GM23338 (cell line): Measurements from ENCODE around the gene DLG2. TPM values are rescaled to one million over a fixed set of nuclear protein-coding genes. Genes with fewer than 3 reads are reported as not detected.

Experiments used
- ATAC-seq: fragments of 200-7000 bp; cut with Tn5 transposase; 3 replicates; pipeline ENCODE4 v1.9.1; 2020
- DNase-seq: peaks from one replicate; pipeline ENCODE4 v3.0.0-alpha.2; 2015; ENCODE audit warnings: low spot score
- H2AFZ ChIP-seq: fragments of 200-600 bp; sonication (generic); 2 replicates; pipeline ENCODE4 v1.8.0; 2016; ENCODE audit warnings: antibody characterized with exemption, mild to moderate bottlenecking, moderate library complexity
- H3F3A ChIP-seq: fragments of 200-600 bp; sonication (generic); replicated peaks from 2 replicates; pipeline ENCODE4 v1.8.0; 2017; ENCODE audit warnings: antibody characterized with exemption, mixed run types, low read depth
- H3K27ac ChIP-seq: fragments of 200-600 bp; sonication (generic); 2 replicates; pipeline ENCODE4 v1.6.1; 2016; ENCODE audit warnings: low read depth
- H3K27me3 ChIP-seq: fragments of 200-600 bp; sonication (generic); 2 replicates; pipeline ENCODE4 v1.8.0; 2016; ENCODE audit warnings: mild to moderate bottlenecking, mixed run types, moderate library complexity; ENCODE audit not compliant: insufficient read depth
- H3K36me3 ChIP-seq: fragments of 200-600 bp; sonication (generic); 2 replicates; pipeline ENCODE4 v1.8.0; 2016; ENCODE audit warnings: mild to moderate bottlenecking; ENCODE audit not compliant: insufficient read depth
- H3K4me1 ChIP-seq: fragments of 200-600 bp; sonication (generic); 2 replicates; pipeline ENCODE4 v1.8.0; 2016; ENCODE audit warnings: mild to moderate bottlenecking, moderate library complexity; ENCODE audit not compliant: insufficient read depth
- H3K4me2 ChIP-seq: fragments of 200-600 bp; sonication (generic); 2 replicates; pipeline ENCODE4 v1.7.1; 2017; ENCODE audit warnings: mixed run types
- H3K4me3 ChIP-seq: fragments of 200-600 bp; sonication (generic); 2 replicates; pipeline ENCODE4 v1.6.1; 2016; ENCODE audit warnings: mixed run types
- H3K79me2 ChIP-seq: fragments of 200-600 bp; sonication (generic); replicated peaks from 2 replicates; pipeline ENCODE4 v1.8.0; 2017; ENCODE audit warnings: mild to moderate bottlenecking; ENCODE audit not compliant: insufficient read depth
- H3K9me2 ChIP-seq: fragments of 200-600 bp; sonication (generic); 2 replicates; pipeline ENCODE4 v1.8.0; 2017; ENCODE audit not compliant: insufficient read depth
- H4K20me1 ChIP-seq: fragments of 200-600 bp; sonication (generic); replicated peaks from 2 replicates; pipeline ENCODE4 v1.8.0; 2017; ENCODE audit warnings: mild to moderate bottlenecking; ENCODE audit not compliant: insufficient read depth
- H3K27ac Mint-ChIP-seq: 2 replicates; pipeline ENCODE4 v1.8.0; 2020; ENCODE audit warnings: inconsistent platforms, mild to moderate bottlenecking, moderate library complexity, mixed read lengths
- H3K27me3 Mint-ChIP-seq: 3 replicates; pipeline ENCODE4 v1.8.0; 2022; ENCODE audit warnings: low read depth, mild to moderate bottlenecking, moderate library complexity, mixed read lengths, inconsistent platforms; ENCODE audit not compliant: insufficient read depth, poor library complexity
- H3K36me3 Mint-ChIP-seq: 3 replicates; pipeline ENCODE4 v1.8.0; 2021; ENCODE audit warnings: low read depth, mild to moderate bottlenecking, inconsistent platforms, moderate library complexity, mixed read lengths
- H3K4me1 Mint-ChIP-seq: 3 replicates; pipeline ENCODE4 v1.8.0; 2020; ENCODE audit warnings: mild to moderate bottlenecking, inconsistent platforms, mixed read lengths
- H3K4me3 Mint-ChIP-seq: 3 replicates; pipeline ENCODE4 v1.8.0; 2021; ENCODE audit warnings: moderate library complexity, mild to moderate bottlenecking, inconsistent platforms, mixed read lengths
- H3K9me3 Mint-ChIP-seq: 3 replicates; pipeline ENCODE4 v1.8.0; 2020; ENCODE audit warnings: moderate library complexity, mild to moderate bottlenecking, inconsistent platforms, mixed read lengths
- CREB1 ChIP-seq: fragments of 250-450 bp; sonication (Bioruptor Pico); IDR thresholded peaks from 2 replicates; pipeline ENCODE4 v1.5.0; 2020; ENCODE audit warnings: low read depth, mild to moderate bottlenecking, moderate library complexity
- EZH2 ChIP-seq: fragments of 200-600 bp; sonication (generic); IDR thresholded peaks from one replicate; pipeline ENCODE4 v1.8.0; 2017; ENCODE audit warnings: antibody characterized with exemption, mild to moderate bottlenecking, low read depth; ENCODE audit not compliant: unreplicated experiment
- EZH2phosphoT487 ChIP-seq: fragments of 200-600 bp; sonication (generic); IDR thresholded peaks from one replicate; pipeline ENCODE4 v1.8.1; 2018; ENCODE audit warnings: antibody characterized with exemption; ENCODE audit not compliant: unreplicated experiment
- JUNB ChIP-seq: IDR thresholded peaks from one replicate; pipeline ENCODE4 v1.6.1; 2016; ENCODE audit warnings: antibody characterized with exemption; ENCODE audit not compliant: unreplicated experiment
- NANOG ChIP-seq: IDR thresholded peaks from 2 replicates; pipeline ENCODE4 v1.6.1; 2016; ENCODE audit warnings: antibody characterized with exemption, borderline replicate concordance
- POLR2AphosphoS5 ChIP-seq: IDR thresholded peaks from 2 replicates; pipeline ENCODE4 v1.6.1; 2016; ENCODE audit warnings: antibody characterized with exemption, low read depth
- STAT1 ChIP-seq: IDR thresholded peaks from one replicate; pipeline ENCODE4 v1.6.1; 2016; ENCODE audit warnings: antibody characterized with exemption; ENCODE audit not compliant: unreplicated experiment
- ZNF114 ChIP-seq: fragments of 250-450 bp; sonication (Bioruptor Pico); IDR thresholded peaks from 2 replicates; pipeline ENCODE4 v1.5.0; 2020; ENCODE audit warnings: mild to moderate bottlenecking, moderate library complexity
- ZNF331 ChIP-seq: fragments of 250-450 bp; sonication (Bioruptor Pico); IDR thresholded peaks from 2 replicates; pipeline ENCODE4 v1.5.0; 2020; ENCODE audit warnings: low read depth, mild to moderate bottlenecking, moderate library complexity
- polyA plus RNA-seq: library from polyadenylated mRNA; unstranded; fragments of >200 nt; fragmentation: Nextera tagmentation; extraction: Ambion mirVana; gene quantifications from 2 replicates; pipeline ENCODE4 v1.2.1, GENCODE V29; 2016
- total RNA-seq: library from RNA; depleted of rRNA; stranded (reverse); fragments of >200 nt; shearing (Covaris generic); gene quantifications from 2 replicates; pipeline ENCODE4 v1.2.3, GENCODE V29; 2014
- TF ChIP-seq, protein P1 (sequence below): IDR thresholded peaks from 2 replicates; pipeline ENCODE4 v1.6.1; 2016; ENCODE audit warnings: antibody characterized with exemption
- TF ChIP-seq, protein P2 (sequence below): IDR thresholded peaks from one replicate; pipeline ENCODE4 v1.6.1; 2018; ENCODE audit warnings: antibody characterized with exemption; ENCODE audit not compliant: unreplicated experiment
- TF ChIP-seq, protein P3 (sequence below): fragments of 250-450 bp; sonication (Bioruptor Pico); IDR thresholded peaks from 2 replicates; pipeline ENCODE4 v1.5.0; 2020; ENCODE audit warnings: mild to moderate bottlenecking, moderate library complexity
- TF ChIP-seq, protein P4 (sequence below), 2 experiments: fragments of 200-600 bp in 1 of 2; sonication (generic) in 1 of 2; conservative IDR thresholded peaks; 2 replicates each; pipeline versions ENCODE4 v1.5.1 to v1.6.1; 2016 to 2017; ENCODE audit warnings: antibody characterized with exemption in 2 of 2, low read depth in 2 of 2, mild to moderate bottlenecking in 2 of 2, moderate library complexity in 1 of 2

Gene DLG2
- total and polyA plus RNA-seq, 2 experiments from 2014 or later, result 19.8 to 21.5 TPM

DNA sequence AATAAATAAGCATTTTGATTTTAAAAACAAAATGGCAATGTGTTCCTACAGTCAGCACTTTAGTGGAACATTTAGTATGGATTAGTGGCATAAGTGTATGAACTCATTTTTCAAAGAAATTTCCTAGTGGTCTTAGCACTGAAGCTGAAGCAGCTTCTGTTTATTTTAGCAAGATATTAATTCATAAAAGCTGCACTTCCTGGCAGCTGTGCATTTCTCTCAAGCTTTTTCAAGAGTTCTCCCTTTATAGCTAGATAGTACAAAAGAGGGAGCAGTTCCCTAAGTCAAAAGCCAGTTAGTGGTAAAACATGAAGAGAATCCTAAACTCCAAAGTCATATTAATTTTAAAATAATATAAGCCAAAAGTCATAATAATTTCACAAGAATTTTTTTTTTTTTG lies 1304.9 kb downstream of the DLG2 start:
- H3K27ac Mint-ChIP-seq, result no peak overlapping the region

More for the DNA sequence above, 1304.9 kb downstream of the DLG2 start:
- H3F3A ChIP-seq, result no peaks in the 10 kb centered on the region
- no peaks in the 10 kb centered on the region for H3K27me3 ChIP-seq
- no peaks in the 10 kb centered on the region for H3K79me2 ChIP-seq
- no peaks in the 10 kb centered on the region for H3K9me2 ChIP-seq
- H3K36me3 ChIP-seq, result no peaks in the 10 kb centered on the region
- Mint-ChIP-seq H3K4me3 (no peak overlapping the region), H3K4me1 (peaks cover 7% of the 10 kb centered on the region), H3K9me3 (no peaks in the 10 kb centered on the region), H3K36me3 (no peaks in the 10 kb centered on the region), H3K27me3 (peaks cover under 1% of the 10 kb centered on the region)
- H4K20me1 ChIP-seq, result no peaks in the 10 kb centered on the region
- no peak overlapping the region for H3K27ac ChIP-seq
- DNase-seq (no peak), ATAC-seq (no peak)
- no peaks in the 10 kb centered on the region for H3K4me1 ChIP-seq
- H2AFZ ChIP-seq, result no peak overlapping the region
- H3K4me3 ChIP-seq, result no peak overlapping the region
- TF ChIP-seq, protein P1, sequence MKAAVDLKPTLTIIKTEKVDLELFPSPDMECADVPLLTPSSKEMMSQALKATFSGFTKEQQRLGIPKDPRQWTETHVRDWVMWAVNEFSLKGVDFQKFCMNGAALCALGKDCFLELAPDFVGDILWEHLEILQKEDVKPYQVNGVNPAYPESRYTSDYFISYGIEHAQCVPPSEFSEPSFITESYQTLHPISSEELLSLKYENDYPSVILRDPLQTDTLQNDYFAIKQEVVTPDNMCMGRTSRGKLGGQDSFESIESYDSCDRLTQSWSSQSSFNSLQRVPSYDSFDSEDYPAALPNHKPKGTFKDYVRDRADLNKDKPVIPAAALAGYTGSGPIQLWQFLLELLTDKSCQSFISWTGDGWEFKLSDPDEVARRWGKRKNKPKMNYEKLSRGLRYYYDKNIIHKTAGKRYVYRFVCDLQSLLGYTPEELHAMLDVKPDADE, result no peak
- TF ChIP-seq NANOG (no peak), JUNB (no peak), ZNF331 (CRISPR knock-in tag) (no peak), CREB1 (CRISPR knock-in tag) (no peak), POLR2AphosphoS5 (no peak), ZNF114 (no peak), EZH2phosphoT487 (no peak), STAT1 (no peak), EZH2 (no peak)
- TF ChIP-seq, protein P2, sequence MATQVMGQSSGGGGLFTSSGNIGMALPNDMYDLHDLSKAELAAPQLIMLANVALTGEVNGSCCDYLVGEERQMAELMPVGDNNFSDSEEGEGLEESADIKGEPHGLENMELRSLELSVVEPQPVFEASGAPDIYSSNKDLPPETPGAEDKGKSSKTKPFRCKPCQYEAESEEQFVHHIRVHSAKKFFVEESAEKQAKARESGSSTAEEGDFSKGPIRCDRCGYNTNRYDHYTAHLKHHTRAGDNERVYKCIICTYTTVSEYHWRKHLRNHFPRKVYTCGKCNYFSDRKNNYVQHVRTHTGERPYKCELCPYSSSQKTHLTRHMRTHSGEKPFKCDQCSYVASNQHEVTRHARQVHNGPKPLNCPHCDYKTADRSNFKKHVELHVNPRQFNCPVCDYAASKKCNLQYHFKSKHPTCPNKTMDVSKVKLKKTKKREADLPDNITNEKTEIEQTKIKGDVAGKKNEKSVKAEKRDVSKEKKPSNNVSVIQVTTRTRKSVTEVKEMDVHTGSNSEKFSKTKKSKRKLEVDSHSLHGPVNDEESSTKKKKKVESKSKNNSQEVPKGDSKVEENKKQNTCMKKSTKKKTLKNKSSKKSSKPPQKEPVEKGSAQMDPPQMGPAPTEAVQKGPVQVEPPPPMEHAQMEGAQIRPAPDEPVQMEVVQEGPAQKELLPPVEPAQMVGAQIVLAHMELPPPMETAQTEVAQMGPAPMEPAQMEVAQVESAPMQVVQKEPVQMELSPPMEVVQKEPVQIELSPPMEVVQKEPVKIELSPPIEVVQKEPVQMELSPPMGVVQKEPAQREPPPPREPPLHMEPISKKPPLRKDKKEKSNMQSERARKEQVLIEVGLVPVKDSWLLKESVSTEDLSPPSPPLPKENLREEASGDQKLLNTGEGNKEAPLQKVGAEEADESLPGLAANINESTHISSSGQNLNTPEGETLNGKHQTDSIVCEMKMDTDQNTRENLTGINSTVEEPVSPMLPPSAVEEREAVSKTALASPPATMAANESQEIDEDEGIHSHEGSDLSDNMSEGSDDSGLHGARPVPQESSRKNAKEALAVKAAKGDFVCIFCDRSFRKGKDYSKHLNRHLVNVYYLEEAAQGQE, result no peak
- TF ChIP-seq, protein P3, sequence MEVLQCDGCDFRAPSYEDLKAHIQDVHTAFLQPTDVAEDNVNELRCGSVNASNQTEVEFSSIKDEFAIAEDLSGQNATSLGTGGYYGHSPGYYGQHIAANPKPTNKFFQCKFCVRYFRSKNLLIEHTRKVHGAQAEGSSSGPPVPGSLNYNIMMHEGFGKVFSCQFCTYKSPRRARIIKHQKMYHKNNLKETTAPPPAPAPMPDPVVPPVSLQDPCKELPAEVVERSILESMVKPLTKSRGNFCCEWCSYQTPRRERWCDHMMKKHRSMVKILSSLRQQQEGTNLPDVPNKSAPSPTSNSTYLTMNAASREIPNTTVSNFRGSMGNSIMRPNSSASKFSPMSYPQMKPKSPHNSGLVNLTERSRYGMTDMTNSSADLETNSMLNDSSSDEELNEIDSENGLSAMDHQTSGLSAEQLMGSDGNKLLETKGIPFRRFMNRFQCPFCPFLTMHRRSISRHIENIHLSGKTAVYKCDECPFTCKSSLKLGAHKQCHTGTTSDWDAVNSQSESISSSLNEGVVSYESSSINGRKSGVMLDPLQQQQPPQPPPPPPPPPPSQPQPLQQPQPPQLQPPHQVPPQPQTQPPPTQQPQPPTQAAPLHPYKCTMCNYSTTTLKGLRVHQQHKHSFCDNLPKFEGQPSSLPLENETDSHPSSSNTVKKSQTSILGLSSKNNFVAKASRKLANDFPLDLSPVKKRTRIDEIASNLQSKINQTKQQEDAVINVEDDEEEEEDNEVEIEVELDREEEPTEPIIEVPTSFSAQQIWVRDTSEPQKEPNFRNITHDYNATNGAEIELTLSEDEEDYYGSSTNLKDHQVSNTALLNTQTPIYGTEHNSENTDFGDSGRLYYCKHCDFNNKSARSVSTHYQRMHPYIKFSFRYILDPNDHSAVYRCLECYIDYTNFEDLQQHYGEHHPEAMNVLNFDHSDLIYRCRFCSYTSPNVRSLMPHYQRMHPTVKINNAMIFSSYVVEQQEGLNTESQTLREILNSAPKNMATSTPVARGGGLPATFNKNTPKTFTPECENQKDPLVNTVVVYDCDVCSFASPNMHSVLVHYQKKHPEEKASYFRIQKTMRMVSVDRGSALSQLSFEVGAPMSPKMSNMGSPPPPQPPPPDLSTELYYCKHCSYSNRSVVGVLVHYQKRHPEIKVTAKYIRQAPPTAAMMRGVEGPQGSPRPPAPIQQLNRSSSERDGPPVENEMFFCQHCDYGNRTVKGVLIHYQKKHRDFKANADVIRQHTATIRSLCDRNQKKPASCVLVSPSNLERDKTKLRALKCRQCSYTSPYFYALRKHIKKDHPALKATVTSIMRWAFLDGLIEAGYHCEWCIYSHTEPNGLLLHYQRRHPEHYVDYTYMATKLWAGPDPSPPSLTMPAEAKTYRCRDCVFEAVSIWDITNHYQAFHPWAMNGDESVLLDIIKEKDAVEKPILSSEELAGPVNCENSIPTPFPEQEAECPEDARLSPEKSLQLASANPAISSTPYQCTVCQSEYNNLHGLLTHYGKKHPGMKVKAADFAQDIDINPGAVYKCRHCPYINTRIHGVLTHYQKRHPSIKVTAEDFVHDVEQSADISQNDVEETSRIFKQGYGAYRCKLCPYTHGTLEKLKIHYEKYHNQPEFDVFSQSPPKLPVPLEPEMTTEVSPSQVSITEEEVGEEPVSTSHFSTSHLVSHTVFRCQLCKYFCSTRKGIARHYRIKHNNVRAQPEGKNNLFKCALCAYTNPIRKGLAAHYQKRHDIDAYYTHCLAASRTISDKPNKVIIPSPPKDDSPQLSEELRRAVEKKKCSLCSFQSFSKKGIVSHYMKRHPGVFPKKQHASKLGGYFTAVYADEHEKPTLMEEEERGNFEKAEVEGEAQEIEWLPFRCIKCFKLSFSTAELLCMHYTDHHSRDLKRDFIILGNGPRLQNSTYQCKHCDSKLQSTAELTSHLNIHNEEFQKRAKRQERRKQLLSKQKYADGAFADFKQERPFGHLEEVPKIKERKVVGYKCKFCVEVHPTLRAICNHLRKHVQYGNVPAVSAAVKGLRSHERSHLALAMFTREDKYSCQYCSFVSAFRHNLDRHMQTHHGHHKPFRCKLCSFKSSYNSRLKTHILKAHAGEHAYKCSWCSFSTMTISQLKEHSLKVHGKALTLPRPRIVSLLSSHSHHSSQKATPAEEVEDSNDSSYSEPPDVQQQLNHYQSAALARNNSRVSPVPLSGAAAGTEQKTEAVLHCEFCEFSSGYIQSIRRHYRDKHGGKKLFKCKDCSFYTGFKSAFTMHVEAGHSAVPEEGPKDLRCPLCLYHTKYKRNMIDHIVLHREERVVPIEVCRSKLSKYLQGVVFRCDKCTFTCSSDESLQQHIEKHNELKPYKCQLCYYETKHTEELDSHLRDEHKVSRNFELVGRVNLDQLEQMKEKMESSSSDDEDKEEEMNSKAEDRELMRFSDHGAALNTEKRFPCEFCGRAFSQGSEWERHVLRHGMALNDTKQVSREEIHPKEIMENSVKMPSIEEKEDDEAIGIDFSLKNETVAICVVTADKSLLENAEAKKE (CRISPR knock-in tag), result no peak
- TF ChIP-seq, protein P4, sequence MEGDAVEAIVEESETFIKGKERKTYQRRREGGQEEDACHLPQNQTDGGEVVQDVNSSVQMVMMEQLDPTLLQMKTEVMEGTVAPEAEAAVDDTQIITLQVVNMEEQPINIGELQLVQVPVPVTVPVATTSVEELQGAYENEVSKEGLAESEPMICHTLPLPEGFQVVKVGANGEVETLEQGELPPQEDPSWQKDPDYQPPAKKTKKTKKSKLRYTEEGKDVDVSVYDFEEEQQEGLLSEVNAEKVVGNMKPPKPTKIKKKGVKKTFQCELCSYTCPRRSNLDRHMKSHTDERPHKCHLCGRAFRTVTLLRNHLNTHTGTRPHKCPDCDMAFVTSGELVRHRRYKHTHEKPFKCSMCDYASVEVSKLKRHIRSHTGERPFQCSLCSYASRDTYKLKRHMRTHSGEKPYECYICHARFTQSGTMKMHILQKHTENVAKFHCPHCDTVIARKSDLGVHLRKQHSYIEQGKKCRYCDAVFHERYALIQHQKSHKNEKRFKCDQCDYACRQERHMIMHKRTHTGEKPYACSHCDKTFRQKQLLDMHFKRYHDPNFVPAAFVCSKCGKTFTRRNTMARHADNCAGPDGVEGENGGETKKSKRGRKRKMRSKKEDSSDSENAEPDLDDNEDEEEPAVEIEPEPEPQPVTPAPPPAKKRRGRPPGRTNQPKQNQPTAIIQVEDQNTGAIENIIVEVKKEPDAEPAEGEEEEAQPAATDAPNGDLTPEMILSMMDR (conservative IDR thresholded peaks at IDR 0.05; ENCODE audit: low read depth in 2 of 2), result no peak
- H3K4me2 ChIP-seq, result no peak overlapping the region
